SK-N-SH treated with all-trans-retinoic acid at 6 μM for 48 hours (cell line): ENCODE results near the gene PRKCE.

Experiments used
- ATAC-seq: fragments of 200-7000 bp; cut with Tn5 transposase; 3 replicates; pipeline ENCODE4 v1.9.1; 2020; ENCODE audit warnings: mild to moderate bottlenecking, moderate library complexity
- ARNTL ChIP-seq: fragments of 450-650 bp; formaldehyde crosslinking; IDR thresholded peaks from 2 replicates; pipeline ENCODE4 v1.5.0; 2020; ENCODE audit warnings: low read depth, mild to moderate bottlenecking, moderate library complexity, borderline replicate concordance
- BACH2 ChIP-seq: fragments of 250-450 bp; sonication (Bioruptor Pico); IDR thresholded peaks from 2 replicates; pipeline ENCODE4 v1.9.0; 2021; ENCODE audit warnings: mild to moderate bottlenecking, borderline replicate concordance
- CREB5 ChIP-seq: fragments of 250-450 bp; sonication (Bioruptor Pico); IDR thresholded peaks from 2 replicates; pipeline ENCODE4 v1.5.1; 2020; ENCODE audit warnings: low read depth, mild to moderate bottlenecking, moderate library complexity
- CSDC2 ChIP-seq: fragments of 250-450 bp; sonication (Bioruptor Pico); IDR thresholded peaks from 2 replicates; pipeline ENCODE4 v1.5.0; 2020; ENCODE audit warnings: mild to moderate bottlenecking, moderate library complexity
- CSRNP3 ChIP-seq: fragments of 250-450 bp; sonication (Bioruptor Pico); IDR thresholded peaks from 2 replicates; pipeline ENCODE4 v1.5.1; 2021; ENCODE audit warnings: mild to moderate bottlenecking, moderate library complexity
- ESRRG ChIP-seq: fragments of 250-450 bp; sonication (Bioruptor Pico); IDR thresholded peaks from 2 replicates; pipeline ENCODE4 v1.6.1; 2021; ENCODE audit warnings: mild to moderate bottlenecking
- GLIS3 ChIP-seq: fragments of 250-450 bp; sonication (Bioruptor Pico); IDR thresholded peaks from 2 replicates; pipeline ENCODE4 v1.5.0; 2020; ENCODE audit warnings: mild to moderate bottlenecking, moderate library complexity
- ISL1 ChIP-seq: fragments of 250-450 bp; sonication (Bioruptor Pico); IDR thresholded peaks from 2 replicates; pipeline ENCODE4 v2.1.2; 2022; ENCODE audit warnings: mild to moderate bottlenecking, moderate library complexity
- OSR1 ChIP-seq: fragments of 250-450 bp; sonication (Bioruptor Pico); IDR thresholded peaks from 2 replicates; pipeline ENCODE4 v1.8.0; 2022; ENCODE audit warnings: moderate library complexity, mild to moderate bottlenecking, inconsistent platforms
- PATZ1 ChIP-seq: fragments of 250-450 bp; sonication (Bioruptor Pico); IDR thresholded peaks from 2 replicates; pipeline ENCODE4 v1.8.0; 2020; ENCODE audit warnings: mild to moderate bottlenecking, moderate library complexity, borderline replicate concordance
- POU6F1 ChIP-seq: fragments of 250-450 bp; sonication (Bioruptor Pico); IDR thresholded peaks from 2 replicates; pipeline ENCODE4 v1.8.0; 2021; ENCODE audit warnings: low read depth, mild to moderate bottlenecking, moderate library complexity, borderline replicate concordance
- PPARA ChIP-seq: fragments of 250-450 bp; sonication (Bioruptor Pico); IDR thresholded peaks from 2 replicates; pipeline ENCODE4 v1.5.0; 2020; ENCODE audit warnings: mild to moderate bottlenecking, borderline replicate concordance
- RARB ChIP-seq: fragments of 250-450 bp; sonication (Bioruptor Pico); IDR thresholded peaks from 2 replicates; pipeline ENCODE4 v1.8.0; 2021; ENCODE audit warnings: mild to moderate bottlenecking, moderate library complexity
- SNAI2 ChIP-seq: fragments of 250-450 bp; sonication (Bioruptor Pico); IDR thresholded peaks from 2 replicates; pipeline ENCODE4 v1.5.0; 2020; ENCODE audit warnings: mild to moderate bottlenecking, moderate library complexity
- TCF4 ChIP-seq: fragments of 250-450 bp; sonication (Bioruptor Pico); IDR thresholded peaks from 2 replicates; pipeline ENCODE4 v1.8.0; 2021; ENCODE audit warnings: mild to moderate bottlenecking, moderate library complexity, borderline replicate concordance
- TOX ChIP-seq: fragments of 250-450 bp; sonication (Bioruptor Pico); IDR thresholded peaks from 2 replicates; pipeline ENCODE4 v1.8.0; 2021; ENCODE audit warnings: mild to moderate bottlenecking, moderate library complexity, borderline replicate concordance
- TSHZ2 ChIP-seq: fragments of 250-450 bp; sonication (Bioruptor Pico); IDR thresholded peaks from 2 replicates; pipeline ENCODE4 v1.5.0; 2020; ENCODE audit warnings: mild to moderate bottlenecking, moderate library complexity
- ZC3H10 ChIP-seq: fragments of 250-450 bp; sonication (Bioruptor Pico); IDR thresholded peaks from 2 replicates; pipeline ENCODE4 v1.5.1; 2021; ENCODE audit warnings: mild to moderate bottlenecking, moderate library complexity
- ZFP3 ChIP-seq: fragments of 250-450 bp; sonication (Bioruptor Pico); IDR thresholded peaks from 2 replicates; pipeline ENCODE4 v1.5.0; 2020; ENCODE audit warnings: mild to moderate bottlenecking, moderate library complexity
- ZFP30 ChIP-seq: fragments of 450-650 bp; formaldehyde crosslinking; IDR thresholded peaks from 2 replicates; pipeline ENCODE4 v1.5.0; 2022; ENCODE audit warnings: mild to moderate bottlenecking, moderate library complexity
- ZNF565 ChIP-seq: fragments of 450-650 bp; formaldehyde crosslinking; conservative IDR thresholded peaks from 2 replicates; pipeline ENCODE4 v1.5.0; 2020; ENCODE audit warnings: low read depth, mild to moderate bottlenecking, moderate library complexity
- ZNF70 ChIP-seq: fragments of 450-650 bp; formaldehyde crosslinking; IDR thresholded peaks from 2 replicates; pipeline ENCODE4 v1.5.0; 2020; ENCODE audit warnings: mild to moderate bottlenecking, moderate library complexity
- ZNF8 ChIP-seq: fragments of 450-650 bp; formaldehyde crosslinking; IDR thresholded peaks from 2 replicates; pipeline ENCODE4 v1.5.0; 2020; ENCODE audit warnings: mild to moderate bottlenecking, moderate library complexity

PRKCE gene

GRCh38 chr2:46157072-46157965 is 505.8 kb downstream of the PRKCE start:
- TF ChIP-seq CSRNP3 (CRISPR knock-in tag) (no peak), TOX (no peak), ZNF70 (CRISPR knock-in tag) (no peak), SNAI2 (CRISPR knock-in tag) (no peak), TSHZ2 (no peak), ESRRG (CRISPR knock-in tag) (no peak), ZC3H10 (CRISPR knock-in tag) (no peak), RARB (CRISPR knock-in tag) (no peak), CSDC2 (CRISPR knock-in tag) (no peak), OSR1 (CRISPR knock-in tag) (no peak), ZFP3 (CRISPR knock-in tag) (no peak; the same call in 1 of the 2 replicates), PPARA (no peak), ZFP30 (CRISPR knock-in tag) (no peak), GLIS3 (CRISPR knock-in tag) (no peak), BACH2 (CRISPR knock-in tag) (no peak)
- ATAC-seq: peak; percentile 25; the same call in 1 of the 3 replicates

- peak; percentile 27; the same call in 2 of the 3 replicates for ATAC-seq
- TF ChIP-seq GLIS3 (CRISPR knock-in tag) (no peak), CSDC2 (CRISPR knock-in tag) (no peak), PATZ1 (CRISPR knock-in tag) (no peak), ZC3H10 (CRISPR knock-in tag) (no peak), ESRRG (CRISPR knock-in tag) (0 out of 2 replicates have a peak, but pooled peaks have one; percentile 14), TCF4 (CRISPR knock-in tag) (no peak), ZNF565 (no peak), ZNF8 (CRISPR knock-in tag) (peak; percentile 49), ARNTL (CRISPR knock-in tag) (no peak), CREB5 (CRISPR knock-in tag) (0 out of 2 replicates have a peak, but pooled peaks have one; percentile 28), POU6F1 (no peak), OSR1 (CRISPR knock-in tag) (no peak), TOX (no peak), ZNF70 (CRISPR knock-in tag) (no peak), BACH2 (CRISPR knock-in tag) (no peak), TSHZ2 (no peak), ISL1 (peak; percentile 75), CSRNP3 (CRISPR knock-in tag) (0 out of 2 replicates have a peak, but pooled peaks have one; percentile 35), SNAI2 (CRISPR knock-in tag) (no peak), ZFP30 (CRISPR knock-in tag) (no peak), RARB (CRISPR knock-in tag) (no peak)
Observed at GRCh38 chr2:46157966-46158310, 506.5 kb downstream of the PRKCE start.
